ENCODE measurements around the gene COPA.

Gene COPA

DNA sequence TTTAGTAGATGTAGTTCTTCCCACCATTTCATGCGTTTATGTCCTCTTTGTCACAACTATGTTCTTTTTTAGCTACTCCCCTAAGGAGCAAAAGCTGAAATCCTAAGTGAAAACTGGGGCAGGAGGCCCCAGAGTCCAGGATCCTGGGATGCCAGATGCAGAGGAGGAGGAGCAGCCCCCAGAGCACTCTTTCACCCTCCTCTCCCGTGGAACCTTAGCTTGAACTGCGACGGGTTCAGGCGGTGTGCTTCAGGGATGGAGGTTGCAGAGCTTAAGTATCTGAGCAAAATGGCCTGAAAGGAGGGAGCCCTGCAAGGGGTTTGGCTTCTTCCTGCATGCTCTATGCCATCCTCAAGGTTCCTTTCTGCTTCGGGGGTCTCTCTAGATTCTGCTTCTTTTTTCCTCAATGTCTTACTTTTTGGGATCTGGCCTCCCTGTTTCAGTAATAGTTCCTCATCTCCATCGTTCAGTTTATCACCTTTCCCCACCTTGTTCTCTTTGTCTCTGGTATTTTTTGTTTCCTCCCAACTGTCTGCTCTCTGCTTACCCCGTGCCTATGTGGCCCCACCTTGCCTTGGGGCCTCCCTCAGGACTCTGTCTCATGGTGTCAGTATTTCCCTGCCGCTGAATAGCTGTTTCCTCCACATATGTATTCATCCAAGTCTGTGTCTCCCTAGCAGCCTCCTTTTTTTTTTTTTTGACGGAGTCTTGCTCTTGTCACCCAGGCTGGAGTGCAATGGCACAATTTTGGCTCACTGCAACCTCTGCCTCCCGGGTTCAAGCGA lies 21.1 kb upstream of the COPA start:
- H3K4me3 ChIP-seq (ENCODE audit: low read depth, low read length): no peak overlapping the region
- peaks cover 13% of the 10 kb centered on the region for H3K36me3 ChIP-seq (replicated peaks)
- no peaks in the 10 kb centered on the region for H3K27me3 ChIP-seq (replicated peaks)
- H3K27ac ChIP-seq: no peak overlapping the region
- TF ChIP-seq, protein P1, sequence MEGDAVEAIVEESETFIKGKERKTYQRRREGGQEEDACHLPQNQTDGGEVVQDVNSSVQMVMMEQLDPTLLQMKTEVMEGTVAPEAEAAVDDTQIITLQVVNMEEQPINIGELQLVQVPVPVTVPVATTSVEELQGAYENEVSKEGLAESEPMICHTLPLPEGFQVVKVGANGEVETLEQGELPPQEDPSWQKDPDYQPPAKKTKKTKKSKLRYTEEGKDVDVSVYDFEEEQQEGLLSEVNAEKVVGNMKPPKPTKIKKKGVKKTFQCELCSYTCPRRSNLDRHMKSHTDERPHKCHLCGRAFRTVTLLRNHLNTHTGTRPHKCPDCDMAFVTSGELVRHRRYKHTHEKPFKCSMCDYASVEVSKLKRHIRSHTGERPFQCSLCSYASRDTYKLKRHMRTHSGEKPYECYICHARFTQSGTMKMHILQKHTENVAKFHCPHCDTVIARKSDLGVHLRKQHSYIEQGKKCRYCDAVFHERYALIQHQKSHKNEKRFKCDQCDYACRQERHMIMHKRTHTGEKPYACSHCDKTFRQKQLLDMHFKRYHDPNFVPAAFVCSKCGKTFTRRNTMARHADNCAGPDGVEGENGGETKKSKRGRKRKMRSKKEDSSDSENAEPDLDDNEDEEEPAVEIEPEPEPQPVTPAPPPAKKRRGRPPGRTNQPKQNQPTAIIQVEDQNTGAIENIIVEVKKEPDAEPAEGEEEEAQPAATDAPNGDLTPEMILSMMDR (IDR thresholded peaks at IDR 0.05; ENCODE audit: low read depth, low read length, missing control alignments): no peak
- in situ Hi-C loops (cut with HindIII; ENCODE audit: low pct_ligation_motif_present, low sequenced_read_pairs): no loop called here
- DNase-seq: no peak

DNA sequence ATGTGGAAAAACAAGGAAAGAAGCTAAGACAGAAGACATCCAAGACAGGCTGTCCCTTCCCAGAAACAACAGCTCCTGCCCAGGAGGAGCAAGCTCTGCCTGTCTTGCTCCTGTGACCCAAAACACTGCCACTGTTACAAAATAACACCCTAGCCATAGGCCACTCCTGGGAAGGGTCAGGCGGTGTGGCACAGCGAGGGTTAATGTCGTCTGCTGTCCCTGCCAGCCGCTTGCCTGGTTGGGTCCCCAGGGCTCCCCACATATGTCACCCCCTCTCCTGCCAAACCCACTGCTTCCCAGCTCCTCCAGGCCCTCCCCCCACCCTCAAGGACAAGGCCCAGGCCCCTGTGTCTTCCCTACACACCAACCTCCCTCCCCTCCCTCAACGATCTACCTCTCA lies 20.0 kb upstream of the COPA start:
- DNase-seq: no peak
- Histone ChIP-seq H3K27ac (no peak overlapping the region), H3K27me3 (replicated peaks) (no peaks in the 10 kb centered on the region), H3K4me3 (ENCODE audit: low read depth, low read length) (no peak overlapping the region), H3K36me3 (replicated peaks) (peaks cover 19% of the 10 kb centered on the region)
- in situ Hi-C loops (cut with HindIII; ENCODE audit: low pct_ligation_motif_present, low sequenced_read_pairs): no loop called here
- TF ChIP-seq, protein P1 (IDR thresholded peaks at IDR 0.05; ENCODE audit: low read depth, low read length, missing control alignments): no peak

DNA sequence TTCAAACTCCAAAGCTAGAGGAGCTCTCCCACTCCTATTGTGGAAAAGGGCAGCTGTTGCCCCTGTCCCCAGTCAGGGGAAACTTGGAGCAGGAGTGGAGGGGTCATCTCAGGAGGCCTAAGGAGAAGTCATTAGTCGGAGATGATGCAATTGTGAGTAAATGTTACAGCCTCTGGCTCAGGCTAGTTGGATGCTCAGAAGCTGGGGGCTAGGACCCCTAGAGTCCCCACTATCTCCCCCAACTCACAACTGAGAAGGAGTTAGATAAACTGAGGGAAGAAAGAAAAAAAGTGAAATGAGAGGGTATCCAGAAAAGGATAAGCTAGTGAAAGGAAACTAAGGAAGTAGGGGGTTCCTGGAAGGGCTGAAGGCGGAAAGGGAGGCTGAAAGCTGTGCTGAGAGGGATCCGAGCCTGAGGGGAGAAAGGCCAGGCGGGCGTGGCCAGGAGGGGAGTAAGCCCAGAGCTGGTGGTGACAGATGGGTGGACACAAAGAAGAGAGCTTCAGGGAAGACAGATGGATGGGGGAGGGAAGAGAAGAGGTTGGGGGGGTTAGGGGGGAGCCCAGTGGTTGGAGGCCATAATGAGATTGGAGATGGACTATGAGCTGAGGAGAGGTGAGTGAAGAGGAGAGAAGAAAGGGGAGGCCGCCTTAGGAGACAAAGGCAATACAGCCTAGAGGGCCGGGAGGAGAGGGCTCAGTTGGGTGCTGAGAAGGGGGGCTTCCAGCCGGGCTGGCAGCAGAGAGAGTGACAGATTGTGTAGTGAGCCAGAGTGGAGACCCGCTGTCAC lies 19.3 kb upstream of the COPA start:
- H3K27ac ChIP-seq: no peak overlapping the region
- H3K4me3 ChIP-seq (ENCODE audit: low read depth, low read length): no peak overlapping the region
- H3K27me3 ChIP-seq (replicated peaks): no peaks in the 10 kb centered on the region
- in situ Hi-C loops (cut with HindIII; ENCODE audit: low pct_ligation_motif_present, low sequenced_read_pairs): no loop called here
- peaks cover 24% of the 10 kb centered on the region for H3K36me3 ChIP-seq (replicated peaks)
- TF ChIP-seq, protein P1 (IDR thresholded peaks at IDR 0.05; ENCODE audit: low read depth, low read length, missing control alignments): no peak
- DNase-seq: no peak

DNA sequence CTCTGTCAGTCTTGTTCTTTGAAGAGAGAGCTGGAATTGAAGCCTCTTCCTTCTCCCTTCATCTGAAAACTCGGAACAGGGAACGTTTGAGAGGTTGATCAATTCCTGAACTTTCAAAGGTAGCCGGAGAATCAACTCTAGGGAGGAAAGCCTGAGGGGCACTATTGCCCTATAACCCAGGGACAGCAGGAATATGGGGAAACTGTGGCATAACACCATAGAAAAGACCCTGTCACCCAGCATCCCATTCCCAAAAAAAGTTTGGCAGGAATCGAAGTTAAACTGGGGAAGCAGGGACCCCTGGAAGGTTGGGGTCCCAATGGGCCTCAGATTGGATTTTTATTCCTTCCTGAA lies 18.7 kb upstream of the COPA start:
- no peak for DNase-seq
- in situ Hi-C loops (cut with HindIII; ENCODE audit: low pct_ligation_motif_present, low sequenced_read_pairs): no loop called here
- Histone ChIP-seq H3K36me3 (replicated peaks) (peaks cover 29% of the 10 kb centered on the region), H3K27ac (no peak overlapping the region), H3K27me3 (replicated peaks) (no peaks in the 10 kb centered on the region), H3K4me3 (ENCODE audit: low read depth, low read length) (no peak overlapping the region)
- TF ChIP-seq, protein P1 (IDR thresholded peaks at IDR 0.05; ENCODE audit: low read depth, low read length, missing control alignments): no peak

DNA sequence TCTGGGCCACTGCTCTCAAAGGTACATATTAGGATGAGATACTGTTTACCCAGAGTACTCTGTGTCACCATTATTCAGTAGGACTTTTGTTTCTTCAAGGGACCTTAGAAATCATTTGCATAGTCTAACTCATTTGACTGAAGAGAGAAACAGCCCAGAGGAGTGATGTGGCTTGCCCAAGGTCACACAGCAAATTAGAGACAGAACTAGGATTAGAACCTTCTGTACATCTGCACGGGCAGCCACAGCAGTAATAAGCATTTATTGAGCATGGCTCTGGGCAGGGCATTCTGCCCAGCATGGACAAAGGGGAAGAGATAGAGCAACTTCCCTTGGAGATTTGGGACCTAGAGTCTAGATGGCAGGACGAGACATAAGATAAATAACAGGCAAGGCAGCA lies 18.1 kb upstream of the COPA start:
- Histone ChIP-seq H3K27ac (no peak overlapping the region), H3K27me3 (replicated peaks) (no peaks in the 10 kb centered on the region), H3K36me3 (replicated peaks) (peaks cover 35% of the 10 kb centered on the region), H3K4me3 (ENCODE audit: low read depth, low read length) (no peak overlapping the region)
- no peak for DNase-seq
- in situ Hi-C loops (cut with HindIII; ENCODE audit: low pct_ligation_motif_present, low sequenced_read_pairs): no loop called here
- TF ChIP-seq, protein P1 (IDR thresholded peaks at IDR 0.05; ENCODE audit: low read depth, low read length, missing control alignments): no peak

All from brain microvascular endothelial cell (primary cell).